Measurements from ENCODE around the gene CDK15. TPM values are rescaled to one million over a fixed set of nuclear protein-coding genes. Genes with fewer than 3 reads are reported as not detected.
"Not testable (repeated sequence)": the region's sequence is repeated elsewhere in the genome, so short reads cannot be mapped to it uniquely, and the experiment has no call there.

Gene CDK15
- polyA plus RNA-seq, 5 donors: 0.24 to 0.36 (median 0.30) TPM

DNA sequence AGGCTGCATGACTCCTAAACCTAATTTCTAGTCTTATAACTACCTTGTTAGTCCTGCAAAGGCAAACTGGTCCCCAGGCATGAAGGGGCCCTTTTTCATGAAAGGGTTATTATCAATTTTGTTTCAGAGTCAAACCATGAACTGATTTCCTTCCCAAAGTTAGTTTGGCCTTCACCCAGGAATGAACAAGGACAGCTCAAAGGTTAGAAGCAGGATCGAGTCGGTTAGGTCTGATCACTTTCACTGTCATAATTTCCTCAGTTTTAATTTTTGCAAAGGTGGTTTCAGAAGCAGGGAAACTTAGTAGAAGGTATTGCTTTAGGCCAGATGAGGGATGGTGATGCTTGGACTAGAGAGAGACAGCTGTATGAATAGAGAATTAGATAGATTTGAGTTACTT is 16.9 kb upstream of the CDK15 start:
- DNase-seq: no peak

GRCh38 chr2:201790291-201790690 is 16.0 kb upstream of the CDK15 start:
- no peak for DNase-seq

DNA sequence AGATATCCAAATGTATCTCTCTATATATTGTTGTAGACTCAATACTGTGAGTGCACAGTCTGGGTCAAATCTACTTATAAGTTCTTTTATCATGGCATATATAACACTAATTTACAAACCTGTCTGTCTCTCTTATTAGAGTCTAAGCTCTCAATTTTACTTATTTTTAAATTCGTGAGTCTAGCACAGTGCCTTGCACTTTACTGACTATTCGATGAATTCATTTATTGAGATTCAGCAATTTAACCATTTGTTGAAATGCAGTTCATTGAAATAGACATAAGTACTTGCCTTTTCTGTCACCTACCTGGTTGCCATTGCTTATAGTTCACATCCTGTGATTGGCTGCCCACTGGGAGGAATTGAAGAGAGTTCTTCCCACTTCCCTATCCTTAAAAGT is 15.3 kb upstream of the CDK15 start:
- no peak for DNase-seq

DNA sequence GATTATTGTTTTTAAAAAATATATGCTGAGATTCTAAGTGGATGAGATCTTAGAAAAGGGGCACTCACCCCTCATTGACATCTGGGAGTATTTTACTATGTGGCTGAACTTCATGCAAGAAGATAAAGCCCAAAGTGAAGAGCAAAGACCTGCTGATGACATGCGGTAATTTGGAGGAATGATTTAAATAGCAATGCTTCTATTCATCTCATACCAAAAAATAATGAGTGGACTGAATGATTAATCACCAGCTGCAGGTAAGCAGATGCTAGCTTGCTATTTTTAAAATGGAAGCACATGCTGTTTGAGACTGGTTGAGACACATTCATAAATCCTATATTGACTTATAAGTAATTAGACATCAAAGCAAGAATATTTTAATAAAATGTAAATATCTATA is 12.7 kb upstream of the CDK15 start:
- DNase-seq: no peak

- DNase-seq: no peak
These were observed 12.0 kb upstream of the CDK15 start for GRCh38 chr2:201794294-201794693.

GRCh38 chr2:201795607-201796477 is 10.5 kb upstream of the CDK15 start:
- DNase-seq: peak; percentile 9 to 18

GRCh38 chr2:201796478-201796865 is 9.9 kb upstream of the CDK15 start:
- DNase-seq: no peak

GRCh38 chr2:201797175-201797840 is 9.0 kb upstream of the CDK15 start:
- DNase-seq: no peak

GRCh38 chr2:201798252-201798913 is 8.0 kb upstream of the CDK15 start:
- no peak for DNase-seq

GRCh38 chr2:201798914-201799285 is 7.4 kb upstream of the CDK15 start:
- not testable (repeated sequence) for DNase-seq

DNA sequence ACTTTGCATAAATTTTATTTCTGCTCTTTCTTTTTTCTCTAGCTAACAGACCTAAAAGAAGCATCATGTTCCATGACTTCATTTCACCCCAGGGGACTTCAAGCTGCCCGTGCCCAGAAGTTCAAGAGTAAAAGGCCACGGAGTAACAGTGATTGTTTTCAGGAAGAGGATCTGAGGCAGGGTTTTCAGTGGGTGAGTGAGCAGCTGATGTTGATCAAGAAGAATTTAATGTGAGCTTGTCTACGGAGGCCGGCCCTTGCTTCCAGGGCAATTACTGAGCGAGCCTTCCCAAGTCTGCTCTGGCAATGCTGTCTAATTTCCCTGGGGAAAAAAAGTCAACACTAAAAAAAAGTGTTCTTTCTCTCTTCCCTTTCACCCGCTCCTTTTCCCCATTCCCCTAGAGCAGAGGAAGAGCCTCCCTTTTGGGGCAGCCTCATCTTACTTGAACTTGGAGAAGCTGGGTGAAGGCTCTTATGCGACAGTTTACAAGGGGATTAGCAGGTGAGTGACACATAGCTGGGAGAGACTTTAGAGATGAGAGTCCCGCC is 1.2 kb downstream of the CDK15 start:
- peak in 1 of 2 donors; percentile 12 for DNase-seq

GRCh38 chr2:201808027-201808426 is 1.7 kb downstream of the CDK15 start:
- DNase-seq: no peak

- no peak for DNase-seq
These were observed 3.3 kb downstream of the CDK15 start for GRCh38 chr2:201809633-201810032.

DNA sequence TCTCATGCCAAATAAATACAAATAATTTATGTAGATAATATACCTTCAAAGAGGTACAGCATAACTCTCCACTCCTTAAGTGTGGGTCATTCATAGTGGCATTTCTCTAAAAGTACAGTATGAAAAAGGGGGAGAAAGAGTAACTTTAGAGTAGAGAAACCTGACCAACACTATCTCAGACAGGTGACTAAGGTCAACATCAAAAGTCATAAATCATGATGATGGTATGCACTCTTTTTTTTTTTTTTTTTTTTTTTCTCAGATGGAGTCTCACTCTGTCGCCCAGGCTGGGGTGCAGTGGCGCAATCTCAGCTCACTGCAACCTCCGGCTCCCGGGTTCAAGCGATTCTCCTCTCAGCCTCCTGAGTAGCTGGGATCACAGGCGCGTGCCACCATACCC is 4.3 kb downstream of the CDK15 start:
- DNase-seq: not testable (repeated sequence)

GRCh38 chr2:201813996-201814760 is 7.8 kb downstream of the CDK15 start:
- DNase-seq: no peak

DNA sequence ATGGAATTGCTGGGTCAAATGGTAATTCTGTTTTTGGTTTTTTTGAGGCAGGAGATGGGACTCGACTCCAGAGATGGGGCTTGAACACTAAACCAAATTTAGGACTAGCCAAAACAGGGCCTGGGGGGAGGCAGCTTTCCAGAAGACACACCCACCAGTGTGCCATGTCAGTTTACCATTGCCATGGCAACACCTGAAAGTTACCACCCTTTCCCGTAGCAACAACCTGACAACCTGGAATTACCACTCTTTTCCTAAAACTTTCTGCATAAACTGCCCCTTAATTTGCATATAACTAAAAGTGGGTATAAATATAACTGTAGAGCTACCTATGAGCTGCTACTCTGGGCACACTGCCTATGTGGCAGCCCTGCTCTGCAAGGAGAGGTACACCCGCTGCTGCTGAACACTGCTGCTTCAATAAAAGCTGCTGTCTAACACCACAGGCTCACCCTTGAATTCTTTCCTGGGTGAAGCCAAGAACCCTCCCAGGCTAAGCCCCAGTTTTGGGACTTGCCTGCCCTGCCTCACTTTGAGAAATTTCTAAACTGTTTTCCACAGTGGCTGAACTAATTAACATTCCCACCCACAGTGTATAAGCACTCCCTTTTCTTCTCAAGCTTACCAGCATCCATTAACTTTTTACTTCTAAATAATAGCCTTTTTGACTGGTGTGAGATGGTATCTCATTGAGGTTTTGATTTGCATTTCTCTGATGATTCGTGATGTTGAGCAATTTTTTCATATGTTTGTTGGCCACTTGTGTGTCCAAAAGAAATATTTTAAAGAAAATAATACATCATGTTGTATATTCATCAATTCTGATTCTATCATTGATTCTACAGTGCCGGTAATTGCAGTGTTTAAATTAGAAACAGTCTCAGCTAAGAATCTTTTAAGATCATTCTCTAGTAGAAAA is 10.6 kb downstream of the CDK15 start:
- DNase-seq: no peak

DNA sequence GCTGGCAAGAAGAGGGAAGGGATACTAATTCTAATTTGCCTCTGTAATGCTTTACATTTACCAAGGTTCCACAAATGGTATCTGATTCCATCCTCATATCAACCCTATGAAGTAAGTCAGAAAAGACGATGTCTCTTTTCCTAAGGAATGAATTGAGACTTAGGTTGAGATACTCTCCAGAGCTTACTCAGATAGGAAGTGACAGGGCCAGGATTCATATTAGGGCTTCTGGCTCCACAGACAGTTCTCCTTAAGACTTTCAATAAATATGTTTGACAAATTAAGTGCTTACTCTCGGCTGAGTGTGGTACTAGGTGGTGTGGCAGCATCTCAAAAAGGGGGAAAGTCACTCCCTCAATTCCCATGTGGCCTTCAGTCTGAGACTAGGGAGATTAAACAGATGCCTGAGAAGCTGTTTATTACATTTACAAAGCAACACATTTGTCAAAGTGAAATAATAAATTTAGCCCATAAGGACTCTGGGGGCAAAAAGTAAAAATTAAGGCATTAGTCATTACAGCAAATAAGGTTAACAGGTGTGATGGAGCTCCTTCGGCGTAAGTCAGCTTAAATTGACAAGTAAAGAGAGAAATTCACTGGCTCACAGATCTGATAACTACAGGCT is 14.2 kb downstream of the CDK15 start:
- DNase-seq: no peak

DNA sequence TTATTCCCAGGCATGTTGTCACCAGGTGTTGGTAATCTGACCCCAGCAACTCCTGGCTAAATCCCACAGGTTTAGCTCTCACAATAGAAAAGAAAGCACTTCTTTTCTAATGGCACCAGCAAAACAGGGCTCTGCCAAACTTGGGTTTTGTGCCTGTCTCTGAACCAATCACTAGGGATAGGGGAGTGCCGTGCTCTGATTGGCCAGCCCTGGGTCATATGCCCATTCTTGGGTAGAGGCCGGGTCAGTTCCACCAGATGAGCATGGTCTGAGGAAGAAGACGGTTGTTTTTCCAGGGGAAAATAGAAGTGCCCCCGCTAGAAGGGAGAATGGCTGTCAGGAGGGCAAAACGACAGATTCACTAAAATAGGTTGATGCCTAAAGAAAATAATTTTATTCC is 14.7 kb downstream of the CDK15 start:
- DNase-seq: no peak

- DNase-seq: no peak
These were observed 17.9 kb downstream of the CDK15 start for GRCh38 chr2:201824212-201824611.

GRCh38 chr2:201827621-201828020 is 21.3 kb downstream of the CDK15 start:
- DNase-seq: no peak
